Measurements from ENCODE around the gene MAML2. TPM values are rescaled to one million over a fixed set of nuclear protein-coding genes. Genes with fewer than 3 reads are reported as not detected.

MAML2 gene
- total and polyA plus RNA-seq, 9 of the 15 experiments (the other 6 are each of a cell fraction or from before 2014, with no cell fraction given), result 0.79 to 6.8 (median 4.8) TPM

DNA sequence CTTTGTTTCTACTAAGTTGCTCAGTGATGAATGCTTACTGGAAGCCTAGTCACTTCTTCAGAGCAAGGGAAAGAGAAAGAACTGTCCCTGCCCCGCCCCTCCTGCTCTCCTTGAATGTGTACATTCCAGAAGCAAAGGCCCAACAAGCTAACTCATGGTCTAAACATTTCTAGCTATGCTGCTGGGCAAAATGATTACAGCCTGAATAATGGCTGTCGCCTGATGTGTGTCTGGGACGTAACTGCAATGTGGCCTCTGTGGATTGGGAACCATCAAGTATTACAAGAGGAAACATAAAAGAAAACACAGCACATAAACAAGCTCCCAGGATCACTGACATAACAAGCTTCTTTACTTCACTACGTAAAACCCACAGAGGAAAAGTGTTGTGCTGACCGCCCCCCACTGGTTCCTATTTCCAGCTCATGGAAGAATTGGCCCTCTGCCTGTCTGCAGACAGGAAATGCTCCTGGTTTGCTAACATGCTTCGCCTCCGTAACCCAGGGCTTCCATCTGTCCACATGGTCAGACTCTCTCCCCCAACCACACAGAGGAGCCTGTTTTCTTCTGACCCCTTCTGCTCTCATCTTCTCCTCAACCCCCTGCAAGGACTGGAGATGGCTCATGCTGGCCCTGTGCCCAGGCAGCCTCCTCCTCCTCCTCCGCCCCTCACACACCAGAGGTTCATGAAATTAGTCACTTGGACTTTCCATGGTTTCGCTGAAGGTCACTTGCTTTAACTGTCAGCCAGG, 187.2 kb downstream of the MAML2 start (continued):
- TF ChIP-seq, protein P1, sequence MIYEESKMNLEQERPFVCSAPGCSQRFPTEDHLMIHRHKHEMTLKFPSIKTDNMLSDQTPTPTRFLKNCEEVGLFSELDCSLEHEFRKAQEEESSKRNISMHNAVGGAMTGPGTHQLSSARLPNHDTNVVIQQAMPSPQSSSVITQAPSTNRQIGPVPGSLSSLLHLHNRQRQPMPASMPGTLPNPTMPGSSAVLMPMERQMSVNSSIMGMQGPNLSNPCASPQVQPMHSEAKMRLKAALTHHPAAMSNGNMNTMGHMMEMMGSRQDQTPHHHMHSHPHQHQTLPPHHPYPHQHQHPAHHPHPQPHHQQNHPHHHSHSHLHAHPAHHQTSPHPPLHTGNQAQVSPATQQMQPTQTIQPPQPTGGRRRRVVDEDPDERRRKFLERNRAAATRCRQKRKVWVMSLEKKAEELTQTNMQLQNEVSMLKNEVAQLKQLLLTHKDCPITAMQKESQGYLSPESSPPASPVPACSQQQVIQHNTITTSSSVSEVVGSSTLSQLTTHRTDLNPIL (CRISPR knock-in tag; IDR thresholded peaks at IDR 0.05), result no peak
- TF ChIP-seq ZNF140 (CRISPR knock-in tag; IDR thresholded peaks at IDR 0.05) (no peak), NCOA6 (IDR thresholded peaks at IDR 0.05) (no peak), MAFK (IDR thresholded peaks at IDR 0.05; ENCODE audit: low read length) (peak; percentile 31; the same call in 1 of the 2 replicates), HNRNPUL1 (IDR thresholded peaks at IDR 0.05; ENCODE audit: low read length) (no peak), ELF1 (tag; IDR thresholded peaks at IDR 0.05) (no peak; the same call in 1 of the 2 replicates), NR1H2 (CRISPR knock-in tag; IDR thresholded peaks at IDR 0.05) (no peak), ZKSCAN3 (CRISPR knock-in tag; IDR thresholded peaks at IDR 0.05) (no peak), HMGN3 (IDR thresholded peaks at IDR 0.05; ENCODE audit: borderline replicate concordance, extremely low read depth, insufficient read length, low read depth, low read length) (no peak), HEY1 (CRISPR knock-in tag; IDR thresholded peaks at IDR 0.05; ENCODE audit: borderline replicate concordance) (no peak)
- TF ChIP-seq, protein P2, sequence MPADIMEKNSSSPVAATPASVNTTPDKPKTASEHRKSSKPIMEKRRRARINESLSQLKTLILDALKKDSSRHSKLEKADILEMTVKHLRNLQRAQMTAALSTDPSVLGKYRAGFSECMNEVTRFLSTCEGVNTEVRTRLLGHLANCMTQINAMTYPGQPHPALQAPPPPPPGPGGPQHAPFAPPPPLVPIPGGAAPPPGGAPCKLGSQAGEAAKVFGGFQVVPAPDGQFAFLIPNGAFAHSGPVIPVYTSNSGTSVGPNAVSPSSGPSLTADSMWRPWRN (IDR thresholded peaks at IDR 0.05; ENCODE audit: low read depth), result no peak
- TF ChIP-seq, protein P3, sequence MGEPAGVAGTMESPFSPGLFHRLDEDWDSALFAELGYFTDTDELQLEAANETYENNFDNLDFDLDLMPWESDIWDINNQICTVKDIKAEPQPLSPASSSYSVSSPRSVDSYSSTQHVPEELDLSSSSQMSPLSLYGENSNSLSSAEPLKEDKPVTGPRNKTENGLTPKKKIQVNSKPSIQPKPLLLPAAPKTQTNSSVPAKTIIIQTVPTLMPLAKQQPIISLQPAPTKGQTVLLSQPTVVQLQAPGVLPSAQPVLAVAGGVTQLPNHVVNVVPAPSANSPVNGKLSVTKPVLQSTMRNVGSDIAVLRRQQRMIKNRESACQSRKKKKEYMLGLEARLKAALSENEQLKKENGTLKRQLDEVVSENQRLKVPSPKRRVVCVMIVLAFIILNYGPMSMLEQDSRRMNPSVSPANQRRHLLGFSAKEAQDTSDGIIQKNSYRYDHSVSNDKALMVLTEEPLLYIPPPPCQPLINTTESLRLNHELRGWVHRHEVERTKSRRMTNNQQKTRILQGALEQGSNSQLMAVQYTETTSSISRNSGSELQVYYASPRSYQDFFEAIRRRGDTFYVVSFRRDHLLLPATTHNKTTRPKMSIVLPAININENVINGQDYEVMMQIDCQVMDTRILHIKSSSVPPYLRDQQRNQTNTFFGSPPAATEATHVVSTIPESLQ (CRISPR knock-in tag; IDR thresholded peaks at IDR 0.05), result 0 out of 2 replicates have a peak, but pooled peaks have one; percentile 10
- TF ChIP-seq, protein P4, sequence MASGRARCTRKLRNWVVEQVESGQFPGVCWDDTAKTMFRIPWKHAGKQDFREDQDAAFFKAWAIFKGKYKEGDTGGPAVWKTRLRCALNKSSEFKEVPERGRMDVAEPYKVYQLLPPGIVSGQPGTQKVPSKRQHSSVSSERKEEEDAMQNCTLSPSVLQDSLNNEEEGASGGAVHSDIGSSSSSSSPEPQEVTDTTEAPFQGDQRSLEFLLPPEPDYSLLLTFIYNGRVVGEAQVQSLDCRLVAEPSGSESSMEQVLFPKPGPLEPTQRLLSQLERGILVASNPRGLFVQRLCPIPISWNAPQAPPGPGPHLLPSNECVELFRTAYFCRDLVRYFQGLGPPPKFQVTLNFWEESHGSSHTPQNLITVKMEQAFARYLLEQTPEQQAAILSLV (tag; IDR thresholded peaks at IDR 0.05), result no peak
- TF ChIP-seq, protein P5, sequence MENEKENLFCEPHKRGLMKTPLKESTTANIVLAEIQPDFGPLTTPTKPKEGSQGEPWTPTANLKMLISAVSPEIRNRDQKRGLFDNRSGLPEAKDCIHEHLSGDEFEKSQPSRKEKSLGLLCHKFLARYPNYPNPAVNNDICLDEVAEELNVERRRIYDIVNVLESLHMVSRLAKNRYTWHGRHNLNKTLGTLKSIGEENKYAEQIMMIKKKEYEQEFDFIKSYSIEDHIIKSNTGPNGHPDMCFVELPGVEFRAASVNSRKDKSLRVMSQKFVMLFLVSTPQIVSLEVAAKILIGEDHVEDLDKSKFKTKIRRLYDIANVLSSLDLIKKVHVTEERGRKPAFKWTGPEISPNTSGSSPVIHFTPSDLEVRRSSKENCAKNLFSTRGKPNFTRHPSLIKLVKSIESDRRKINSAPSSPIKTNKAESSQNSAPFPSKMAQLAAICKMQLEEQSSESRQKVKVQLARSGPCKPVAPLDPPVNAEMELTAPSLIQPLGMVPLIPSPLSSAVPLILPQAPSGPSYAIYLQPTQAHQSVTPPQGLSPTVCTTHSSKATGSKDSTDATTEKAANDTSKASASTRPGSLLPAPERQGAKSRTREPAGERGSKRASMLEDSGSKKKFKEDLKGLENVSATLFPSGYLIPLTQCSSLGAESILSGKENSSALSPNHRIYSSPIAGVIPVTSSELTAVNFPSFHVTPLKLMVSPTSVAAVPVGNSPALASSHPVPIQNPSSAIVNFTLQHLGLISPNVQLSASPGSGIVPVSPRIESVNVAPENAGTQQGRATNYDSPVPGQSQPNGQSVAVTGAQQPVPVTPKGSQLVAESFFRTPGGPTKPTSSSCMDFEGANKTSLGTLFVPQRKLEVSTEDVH (IDR thresholded peaks at IDR 0.05; ENCODE audit: low read depth, partially characterized antibody), result no peak
- TF ChIP-seq, protein P6, sequence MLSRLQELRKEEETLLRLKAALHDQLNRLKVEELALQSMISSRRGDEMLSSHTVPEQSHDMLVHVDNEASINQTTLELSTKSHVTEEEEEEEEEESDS (CRISPR knock-in tag; IDR thresholded peaks at IDR 0.05), result no peak
- TF ChIP-seq, protein P7, sequence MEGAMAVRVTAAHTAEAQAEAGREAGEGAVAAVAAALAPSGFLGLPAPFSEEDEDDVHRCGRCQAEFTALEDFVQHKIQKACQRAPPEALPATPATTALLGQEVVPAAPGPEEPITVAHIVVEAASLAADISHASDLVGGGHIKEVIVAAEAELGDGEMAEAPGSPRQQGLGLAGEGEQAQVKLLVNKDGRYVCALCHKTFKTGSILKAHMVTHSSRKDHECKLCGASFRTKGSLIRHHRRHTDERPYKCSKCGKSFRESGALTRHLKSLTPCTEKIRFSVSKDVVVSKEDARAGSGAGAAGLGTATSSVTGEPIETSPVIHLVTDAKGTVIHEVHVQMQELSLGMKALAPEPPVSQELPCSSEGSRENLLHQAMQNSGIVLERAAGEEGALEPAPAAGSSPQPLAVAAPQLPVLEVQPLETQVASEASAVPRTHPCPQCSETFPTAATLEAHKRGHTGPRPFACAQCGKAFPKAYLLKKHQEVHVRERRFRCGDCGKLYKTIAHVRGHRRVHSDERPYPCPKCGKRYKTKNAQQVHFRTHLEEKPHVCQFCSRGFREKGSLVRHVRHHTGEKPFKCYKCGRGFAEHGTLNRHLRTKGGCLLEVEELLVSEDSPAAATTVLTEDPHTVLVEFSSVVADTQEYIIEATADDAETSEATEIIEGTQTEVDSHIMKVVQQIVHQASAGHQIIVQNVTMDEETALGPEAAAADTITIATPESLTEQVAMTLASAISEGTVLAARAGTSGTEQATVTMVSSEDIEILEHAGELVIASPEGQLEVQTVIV (CRISPR knock-in tag; IDR thresholded peaks at IDR 0.05; ENCODE audit: borderline replicate concordance), result no peak

Data from K562 (cell line).